ENCODE results near the gene TFAP2D.

Gene TFAP2D

DNA sequence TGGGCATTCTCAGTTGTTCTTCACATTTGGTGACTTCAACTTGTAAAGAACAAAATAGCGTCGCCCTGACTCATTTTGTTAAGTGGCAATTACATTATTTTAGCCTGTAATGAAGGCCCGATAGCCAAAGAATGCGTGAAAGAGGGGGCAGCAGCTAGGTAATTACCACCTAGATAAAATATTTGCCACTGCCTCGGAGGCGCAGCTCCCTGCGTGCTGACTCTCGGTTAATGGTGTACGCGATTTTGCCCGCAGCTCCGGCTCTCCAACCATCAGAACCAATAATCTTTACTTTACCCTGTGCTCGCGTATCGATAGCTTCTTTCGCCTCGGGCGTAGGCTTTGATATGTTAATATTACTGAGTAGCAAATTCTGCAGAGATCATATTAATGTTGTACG lies 8.7 kb downstream of the TFAP2D start:
- no peak for DNase-seq

DNA sequence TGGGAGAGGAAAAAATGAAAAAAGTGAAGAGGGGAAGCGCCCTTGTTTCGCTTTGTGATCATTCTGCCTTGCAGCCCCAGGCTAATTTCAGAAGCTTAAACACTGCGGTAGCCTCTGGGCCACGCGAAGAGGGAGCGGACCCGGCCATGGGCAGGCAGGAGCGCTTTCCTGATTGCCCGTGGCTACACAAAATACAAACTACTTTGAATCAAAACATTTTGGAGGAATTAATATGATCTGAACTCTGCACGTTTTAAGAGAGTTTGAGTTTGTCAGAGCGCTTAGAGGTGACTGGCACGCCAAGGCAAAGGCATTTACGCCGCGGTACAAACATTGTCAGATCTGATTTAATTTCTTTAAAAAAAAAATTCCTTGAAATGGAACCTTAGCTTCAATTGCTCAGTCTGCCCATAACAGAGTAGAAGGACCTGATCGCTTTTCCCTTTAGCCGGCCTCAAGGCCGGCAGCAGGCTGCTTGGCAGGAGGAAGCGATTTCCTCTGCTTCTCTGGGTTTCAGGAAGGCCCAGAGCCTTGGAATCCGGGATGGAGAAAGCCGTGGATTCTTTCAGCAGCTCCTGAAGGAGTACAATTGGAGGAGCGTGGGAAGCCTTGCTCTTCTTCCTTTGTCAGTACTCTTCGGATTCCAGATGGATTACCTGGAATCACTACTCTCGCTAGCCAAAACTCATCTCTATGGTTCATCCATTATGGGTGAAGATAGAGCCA lies 9.7 kb downstream of the TFAP2D start:
- DNase-seq, result no peak

DNA sequence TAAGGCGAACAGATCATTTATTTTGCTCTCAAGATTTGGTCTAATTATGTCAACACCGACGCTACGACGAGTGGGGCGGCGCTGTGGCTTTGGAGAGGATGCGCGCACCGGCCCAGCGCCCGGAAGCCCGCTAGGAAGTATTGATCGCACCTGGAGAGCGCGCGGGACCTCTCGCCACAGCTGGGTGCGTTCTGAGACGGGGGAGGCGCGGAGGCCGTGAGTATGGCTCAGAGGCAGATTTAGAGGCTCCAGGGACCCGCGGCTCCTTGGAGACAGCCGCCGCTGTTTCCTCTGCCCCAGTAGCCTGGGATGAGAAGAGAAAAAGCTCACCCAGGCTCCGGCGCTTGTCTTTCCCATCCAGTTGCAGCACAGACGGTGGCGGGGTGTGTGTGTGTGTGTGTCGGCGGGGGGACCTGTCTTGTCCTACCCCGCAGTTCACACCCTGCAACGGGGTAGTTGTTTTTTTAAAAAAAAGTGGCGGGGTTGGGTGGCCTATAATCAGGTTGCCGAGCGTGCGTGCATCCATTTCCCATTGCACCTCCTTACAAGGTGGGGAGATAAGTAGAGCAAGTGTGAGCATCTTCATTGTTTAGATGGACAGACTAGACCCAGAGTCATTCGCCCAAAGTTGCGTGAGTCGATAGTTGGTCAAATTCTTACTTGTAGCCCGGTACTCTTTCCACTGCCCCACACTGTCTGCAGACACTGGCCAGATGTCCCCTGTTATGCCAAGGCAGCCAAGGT lies 11.2 kb downstream of the TFAP2D start:
- DNase-seq, result no peak

DNA sequence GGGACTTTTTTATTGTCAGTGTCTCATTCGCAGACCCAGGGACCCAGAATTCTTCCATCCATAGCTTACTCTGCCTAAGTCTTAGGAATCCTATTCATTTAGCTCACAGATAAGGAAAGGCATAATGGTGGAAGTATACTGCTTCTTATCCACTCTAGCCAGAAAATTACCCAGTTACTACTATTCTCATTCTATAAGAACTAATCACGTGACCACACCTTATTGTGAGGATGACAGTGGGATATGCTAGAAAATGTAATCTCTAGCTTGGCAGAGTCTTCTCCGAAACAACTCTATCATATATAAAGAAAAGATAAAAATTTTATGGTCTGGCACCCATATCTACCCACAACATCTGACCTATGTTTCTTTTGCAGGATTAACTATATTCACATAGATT lies 21.2 kb downstream of the TFAP2D start:
- DNase-seq, result no peak

DNA sequence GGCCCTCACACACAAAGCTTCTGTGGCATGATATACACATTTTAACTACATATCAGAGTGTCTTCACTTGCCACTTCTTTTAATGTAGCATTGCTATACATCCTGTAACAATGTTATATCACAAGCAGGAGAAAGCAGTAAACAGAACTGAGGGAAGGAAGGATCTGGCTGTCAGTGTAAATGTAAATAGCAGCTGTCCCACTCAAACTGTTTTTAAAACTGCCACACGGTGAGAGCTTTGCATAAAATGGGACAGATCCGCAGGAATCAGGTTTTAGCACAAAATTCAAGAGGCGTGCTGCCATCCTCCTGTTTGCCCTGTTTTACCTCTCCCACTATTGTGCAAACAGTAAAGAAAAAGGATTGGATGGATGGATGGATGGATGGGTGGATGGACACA lies 28.8 kb downstream of the TFAP2D start:
- DNase-seq, result no peak

DNA sequence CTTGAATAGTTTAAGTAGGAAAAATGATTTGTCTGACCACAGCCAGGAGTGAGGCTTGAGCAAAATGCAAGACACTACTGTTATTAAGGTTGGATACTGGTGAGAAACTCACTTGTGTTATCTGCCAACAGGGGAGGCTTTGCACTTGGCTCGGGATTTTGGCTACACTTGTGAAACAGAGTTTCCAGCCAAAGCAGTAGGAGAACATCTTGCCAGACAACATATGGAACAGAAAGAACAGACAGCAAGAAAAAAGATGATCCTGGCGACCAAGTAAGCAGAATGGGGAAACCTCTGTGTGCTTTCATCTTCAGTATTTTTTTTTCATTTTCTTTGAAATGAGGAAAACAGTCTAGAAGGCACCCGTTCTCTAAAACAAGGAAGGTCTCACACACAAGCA lies 31.6 kb downstream of the TFAP2D start:
- DNase-seq, result no peak

DNA sequence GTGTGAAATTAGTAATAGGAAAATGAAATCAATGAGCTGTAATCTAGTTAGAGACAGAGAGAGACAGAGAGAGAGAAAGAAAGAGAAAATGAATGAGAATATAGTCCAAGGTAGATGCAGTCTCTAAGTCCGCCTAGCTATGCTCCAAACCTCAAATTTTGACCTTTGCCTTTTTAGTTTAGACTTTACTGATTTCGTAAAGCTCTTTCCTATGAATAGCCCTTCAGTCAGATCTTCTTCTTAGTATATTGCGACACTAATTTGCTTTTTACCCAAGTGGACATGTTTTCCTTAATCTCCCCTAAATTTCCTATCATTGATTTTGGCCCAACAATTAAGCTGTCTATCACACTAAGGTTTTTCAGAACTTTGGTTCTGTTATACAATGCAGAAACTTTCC lies 49.5 kb downstream of the TFAP2D start:
- DNase-seq, result no peak

DNA sequence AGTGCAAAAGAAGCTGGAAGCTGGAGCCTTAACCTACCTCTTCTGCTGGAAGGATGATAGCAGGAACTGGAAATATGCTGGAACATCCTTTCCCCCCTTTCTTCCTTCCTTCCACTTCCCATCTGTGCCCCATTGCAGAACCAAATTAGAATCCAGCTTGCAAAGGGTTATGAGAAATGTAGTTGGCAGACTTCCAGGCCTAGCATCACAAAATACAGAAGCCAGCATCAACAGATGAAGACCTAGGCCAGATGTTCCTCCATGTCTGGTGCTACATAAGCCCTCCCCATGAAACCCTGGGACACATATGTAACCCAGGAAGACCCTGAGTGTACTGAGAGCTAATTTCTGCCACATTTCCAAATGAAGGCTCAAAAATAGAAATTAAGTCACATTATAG lies 65.4 kb downstream of the TFAP2D start:
- DNase-seq, result no peak

DNA sequence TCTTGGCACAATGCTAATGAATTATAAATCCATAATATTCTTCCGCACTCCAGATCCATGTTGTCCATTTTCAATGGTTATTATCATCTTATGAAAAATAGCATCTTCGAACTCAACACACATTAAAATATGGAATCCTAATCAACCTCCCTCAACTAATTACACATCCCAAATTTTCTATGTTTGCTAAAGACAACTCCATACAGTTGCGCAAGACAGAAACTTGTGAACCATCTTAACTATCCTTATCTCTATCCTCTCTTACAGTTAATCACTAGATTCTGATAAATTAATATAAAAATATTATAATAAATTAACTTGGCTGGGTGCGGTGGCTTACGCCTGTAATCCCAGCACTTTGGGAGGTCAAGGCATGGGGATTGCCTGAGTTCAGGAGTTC lies 67.1 kb downstream of the TFAP2D start:
- no peak for DNase-seq

DNA sequence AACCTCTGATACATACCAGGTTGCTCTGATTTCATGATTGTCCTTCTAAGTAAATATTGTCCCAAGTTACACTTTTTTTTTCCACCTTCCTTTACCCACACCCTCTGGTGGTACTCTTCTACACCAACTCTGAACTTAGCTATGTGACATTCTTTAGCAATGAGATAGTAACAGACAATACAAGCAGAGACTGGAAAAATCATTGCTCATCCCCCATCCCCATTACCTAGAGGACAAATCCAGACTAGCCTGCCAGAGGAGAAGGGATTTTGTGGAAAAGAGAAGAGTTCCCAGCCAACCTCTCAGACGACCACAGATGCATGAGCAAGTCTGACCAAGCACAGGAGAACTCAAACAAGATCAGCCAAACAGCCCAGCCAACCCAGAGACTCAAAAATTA lies 72.6 kb downstream of the TFAP2D start:
- DNase-seq, result no peak

DNA sequence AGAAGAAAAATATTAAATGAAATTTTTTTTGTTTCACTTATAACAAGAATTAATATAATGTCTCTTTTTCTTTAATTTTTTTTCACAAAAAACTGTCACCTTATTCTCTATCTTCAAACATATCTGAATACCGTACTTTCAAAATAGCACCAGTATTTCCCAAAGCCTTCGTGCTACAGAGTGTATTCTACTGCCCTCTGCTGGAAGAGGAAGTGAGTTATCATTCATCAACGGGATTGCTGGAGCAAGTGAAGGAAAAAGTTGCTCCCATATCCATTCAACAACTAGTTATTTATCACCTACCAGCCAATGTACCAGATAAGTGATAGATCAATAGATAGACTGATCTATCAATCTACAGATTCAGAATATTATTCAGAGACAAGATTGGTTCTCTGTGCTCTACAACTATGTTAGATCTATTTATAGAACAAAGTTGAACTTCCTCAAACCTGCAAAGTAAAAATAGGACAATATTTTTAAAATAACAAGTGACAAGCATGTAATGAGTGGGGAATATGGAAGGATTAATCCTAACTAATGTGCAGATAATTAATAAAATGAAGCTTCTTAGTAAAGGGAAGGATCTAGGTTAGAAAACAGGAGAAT lies 78.7 kb downstream of the TFAP2D start:
- DNase-seq, result no peak

DNA sequence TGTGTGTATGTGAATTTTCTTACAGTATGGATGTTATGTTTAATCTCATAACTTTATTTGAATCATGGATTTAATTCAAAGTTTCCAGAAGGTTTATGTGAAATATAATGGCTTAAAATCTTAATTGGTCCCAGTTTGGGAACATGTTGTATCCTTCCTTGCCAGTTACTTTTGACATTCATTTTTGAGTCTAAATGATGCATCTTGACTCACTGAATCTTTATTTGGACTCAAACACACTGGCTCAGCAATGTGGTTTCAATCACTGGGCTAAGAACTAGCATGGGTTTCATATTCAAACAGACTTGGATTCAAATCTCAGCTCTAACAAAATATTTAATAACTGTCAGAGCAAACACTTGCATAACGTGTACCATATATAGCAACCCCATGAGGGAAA lies 79.4 kb downstream of the TFAP2D start:
- no peak for DNase-seq

DNA sequence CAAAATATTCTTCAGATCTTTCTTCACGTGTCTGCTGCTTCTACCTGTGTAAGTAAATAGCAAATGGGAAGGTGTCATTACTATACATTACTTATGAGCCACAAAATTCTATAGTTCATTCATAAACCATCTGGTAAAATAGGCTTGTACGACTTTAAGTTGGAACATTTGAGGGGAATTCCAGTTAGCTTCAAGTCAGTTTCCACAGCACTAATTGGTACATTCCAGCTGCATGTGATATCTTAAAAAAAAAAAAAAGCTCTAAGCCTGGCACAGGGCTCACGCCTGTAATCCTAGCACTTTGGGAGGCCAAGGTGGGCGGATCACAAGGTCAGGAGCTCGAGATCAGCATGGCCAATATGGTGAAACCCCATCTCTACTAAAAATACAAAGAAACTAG lies 82.2 kb downstream of the TFAP2D start:
- no peak for DNase-seq

DNA sequence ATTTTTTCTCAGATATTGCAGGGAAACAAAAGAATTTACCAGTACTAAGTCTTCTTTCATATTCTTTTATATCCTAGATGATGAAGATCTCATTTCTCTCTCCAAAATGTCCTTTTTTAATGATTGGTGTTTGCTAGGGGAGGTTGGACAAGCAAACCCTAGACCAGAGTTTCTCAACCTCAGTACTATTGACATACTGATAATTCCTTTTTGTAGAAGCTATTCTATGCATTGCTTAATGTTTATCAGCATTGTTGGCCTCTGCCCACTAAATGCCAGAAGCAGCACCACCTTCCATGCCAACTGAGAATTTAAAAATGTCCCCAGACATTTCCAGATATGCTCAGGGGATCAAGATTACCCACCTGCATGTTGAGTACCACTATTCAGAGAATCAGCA lies 91.0 kb downstream of the TFAP2D start:
- no peak for DNase-seq

DNA sequence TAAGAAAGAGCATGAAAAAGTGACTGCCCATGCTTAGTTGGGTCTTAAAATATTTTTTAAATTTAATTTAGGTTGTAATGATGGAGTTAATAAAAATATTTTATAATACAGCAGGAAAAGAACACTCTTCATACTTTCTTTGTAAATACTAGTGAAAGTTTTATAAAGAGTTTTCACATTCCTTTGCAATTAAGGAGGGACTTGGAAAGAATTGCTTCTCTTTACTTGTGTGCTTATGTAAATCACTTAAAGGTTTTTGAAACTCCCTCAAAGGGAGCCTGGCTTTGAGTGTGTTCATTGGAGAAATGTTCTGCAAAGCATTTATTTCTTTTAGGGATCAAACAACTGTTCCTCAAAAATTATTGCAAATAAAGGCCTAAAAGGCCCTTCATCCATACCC lies 93.7 kb downstream of the TFAP2D start:
- no peak for DNase-seq

DNA sequence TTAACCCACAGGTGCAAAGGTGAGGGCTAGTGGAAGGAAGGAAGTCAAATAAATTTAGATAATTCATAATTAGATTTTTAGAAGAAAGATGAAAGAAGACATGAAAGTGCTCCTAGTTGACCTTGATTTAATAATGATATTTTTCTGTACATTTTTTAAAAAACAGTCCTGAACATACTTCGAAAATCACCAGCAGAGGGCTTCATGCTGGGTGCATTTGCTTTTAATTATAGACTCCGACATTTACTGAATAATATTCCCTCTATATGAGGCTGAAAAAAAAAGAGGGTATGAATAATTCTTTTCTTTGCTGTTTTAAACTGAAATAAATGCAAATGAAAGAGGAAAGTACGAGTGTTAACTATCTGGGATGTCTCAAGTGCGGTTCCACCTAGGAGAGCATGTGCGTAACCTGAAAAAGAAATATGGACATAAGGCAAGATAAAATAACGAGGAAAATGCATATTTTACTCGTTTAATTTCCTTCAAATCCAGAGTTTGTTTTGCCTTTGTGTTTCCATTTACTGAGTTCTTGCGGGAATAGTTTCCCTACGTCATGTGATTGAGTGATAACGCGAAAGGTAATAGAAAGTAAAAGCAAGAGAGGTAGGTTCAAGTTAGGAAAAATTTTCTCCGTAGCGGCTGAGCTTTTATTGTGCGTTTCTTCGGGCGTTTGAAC lies 102.2 kb downstream of the TFAP2D start:
- DNase-seq, result no peak

DNA sequence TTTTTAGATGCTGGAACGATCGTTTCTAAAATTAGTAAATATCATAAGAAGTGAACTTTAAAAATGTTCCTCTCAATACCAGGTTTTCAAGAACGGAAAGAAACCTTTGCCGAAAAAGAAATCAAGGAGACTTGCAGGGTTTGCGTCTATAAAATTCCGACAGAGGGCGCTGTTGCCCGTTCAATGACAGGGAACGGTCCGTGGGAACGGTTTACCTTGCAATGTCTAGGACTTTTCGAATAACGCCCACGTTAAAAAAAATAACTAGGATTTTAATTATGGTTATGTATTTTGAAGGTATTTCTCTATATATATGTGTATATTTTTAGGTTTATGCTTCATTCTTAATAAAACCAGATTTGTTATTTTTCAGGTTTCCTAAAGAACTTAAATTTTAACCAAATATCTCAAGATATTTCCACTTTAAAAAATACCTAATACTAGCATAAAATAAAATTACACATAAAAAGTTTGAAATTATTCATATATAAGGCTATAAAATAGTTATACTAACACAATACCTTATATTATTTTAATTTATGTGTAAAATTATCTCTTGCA lies 102.9 kb downstream of the TFAP2D start:
- peak; percentile 2 for DNase-seq

DNA sequence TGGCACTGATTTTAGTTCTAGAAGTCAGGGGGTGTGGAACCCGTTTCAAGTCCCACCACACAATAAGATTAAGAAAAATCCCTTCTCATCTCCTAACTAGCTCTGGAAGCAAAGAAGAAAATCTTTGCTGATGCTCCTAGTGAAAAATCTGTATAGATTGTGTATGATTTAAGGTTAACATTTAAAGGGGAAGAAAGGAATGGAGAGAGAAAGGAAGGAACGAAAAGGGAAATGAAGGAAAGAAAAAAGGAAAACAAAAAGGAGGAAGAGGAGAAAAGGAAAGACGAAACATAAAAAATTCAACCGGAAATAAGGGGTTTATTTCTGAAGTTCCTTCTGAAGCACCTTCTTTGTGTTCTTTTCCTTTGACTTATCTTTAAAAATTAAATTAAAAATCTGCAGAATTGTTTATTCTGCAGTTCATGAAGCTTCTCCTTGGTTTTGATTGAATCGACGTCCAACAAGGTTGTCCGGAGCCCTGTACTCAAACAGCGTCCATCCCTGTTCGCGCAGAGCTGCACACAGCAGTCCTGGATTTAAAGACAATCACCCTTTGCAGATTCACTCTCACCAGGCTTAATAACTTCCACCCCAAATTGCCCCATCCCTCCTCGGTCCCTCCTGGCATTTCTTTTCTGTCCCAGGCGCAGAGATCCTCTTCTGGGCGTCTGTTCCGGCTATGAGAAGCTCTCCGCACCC lies 103.8 kb downstream of the TFAP2D start:
- DNase-seq, result no peak

DNA sequence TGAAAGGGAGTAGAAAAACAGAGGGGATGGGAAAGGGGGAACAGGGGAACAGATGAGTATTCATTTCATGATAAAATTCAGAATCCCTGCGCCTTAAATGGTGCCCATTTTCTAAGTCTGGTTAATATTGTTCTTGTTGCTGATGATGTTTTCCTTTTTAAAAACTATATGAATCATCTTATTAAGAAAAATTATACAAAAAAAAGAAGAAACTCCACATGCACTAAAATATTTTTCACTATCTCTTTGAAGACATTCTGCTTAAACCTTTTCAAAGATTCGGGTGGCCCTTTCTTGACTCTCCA lies 104.3 kb downstream of the TFAP2D start:
- no peak for DNase-seq

DNA sequence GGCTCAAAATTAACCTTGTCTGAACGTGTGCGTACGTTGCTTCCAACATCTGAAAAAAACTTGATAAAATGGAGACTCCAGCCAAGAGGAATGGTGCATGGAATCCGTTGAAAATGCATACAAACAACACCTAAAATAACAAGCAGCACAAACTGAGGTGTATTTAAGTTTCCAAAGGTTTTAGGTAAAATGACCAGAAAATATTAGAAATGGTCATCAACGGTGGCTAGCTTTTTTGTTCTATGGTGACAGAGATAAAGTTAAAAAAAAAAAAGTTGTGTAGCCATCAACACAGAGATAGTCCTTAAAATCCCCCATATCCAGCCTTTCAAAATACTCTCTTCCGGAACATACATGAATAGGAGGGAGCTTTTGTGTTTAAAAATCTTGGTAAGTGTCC lies 104.7 kb downstream of the TFAP2D start:
- no peak for DNase-seq

DNA sequence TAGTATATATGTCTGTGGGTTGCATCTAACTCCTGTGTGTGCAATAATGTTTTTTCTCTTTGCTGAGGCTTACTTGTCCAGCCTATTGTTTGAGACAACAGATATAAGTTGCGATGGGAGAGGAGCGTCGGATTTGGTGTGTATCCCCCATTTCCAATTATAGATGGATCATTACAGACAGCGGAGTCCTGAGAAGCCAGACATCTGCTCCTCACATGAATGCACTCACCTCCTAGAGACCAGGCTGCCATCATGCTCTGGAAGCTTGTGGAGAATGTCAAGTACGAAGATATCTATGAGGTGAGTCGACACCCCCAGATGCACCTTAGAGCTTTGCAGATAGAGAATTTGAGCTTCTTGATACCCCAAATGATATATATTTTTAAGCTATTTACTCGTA lies 105.3 kb downstream of the TFAP2D start, which contains the start of gene TFAP2B:
TSS of gene TFAP2B (plus strand) at position 199 of the 400 bp plus-strand sequence. CDS start at position 220, 21 bp downstream.
- DNase-seq, result no peak

DNA sequence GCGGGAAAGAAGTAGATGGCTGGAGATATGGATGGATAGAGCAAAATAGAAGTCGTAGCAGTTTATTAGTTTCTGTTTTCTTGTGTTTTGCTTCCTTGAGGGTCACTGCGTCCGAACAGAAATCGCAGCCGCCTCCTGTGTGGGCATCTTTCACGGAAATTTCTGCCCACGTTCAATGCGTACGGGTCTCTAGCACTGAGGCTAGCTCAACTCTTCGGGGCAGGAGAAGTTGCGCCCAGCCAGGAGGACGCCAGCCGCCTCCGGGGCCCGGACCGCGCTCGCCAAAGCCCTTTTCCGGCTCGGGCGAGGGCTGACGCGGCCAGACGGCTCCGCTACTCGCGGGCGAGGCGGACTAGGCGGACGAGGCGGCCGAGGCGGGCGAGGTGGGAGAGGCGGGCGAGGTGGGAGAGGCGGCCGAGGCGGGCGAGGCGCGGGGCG lies 106.2 kb downstream of the TFAP2D start:
- no peak for DNase-seq

All from NCI-H446 treated with DMSO at 0.1 percent for 48 hours (cell line).